K562 (cell line): Measurements from ENCODE around the gene BAG5. TPM values are rescaled to one million over a fixed set of nuclear protein-coding genes. Genes with fewer than 3 reads are reported as not detected.

Experiments
- ATAC-seq: fragments of 200-7000 bp; cut with Tn5 transposase; 3 replicates; pipeline ENCODE4 v1.9.1; 2020; ENCODE audit warnings: moderate library complexity
- BruUV-seq: library from RNA; stranded (reverse); fragments of 400-500 nt; replicated peaks from 2 replicates; lab custom pipeline; 2021; lab: Mats Ljungman, UMichigan
- CTCF ChIA-PET: fragments of 300-600 bp; formaldehyde crosslinking; extraction: SDS; loops from one replicate; lab custom pipeline; 2021; ENCODE audit warnings: low intra/inter-chr PET ratio; lab: Yijun Ruan, JAX
- POLR2A ChIA-PET: fragments of 300-600, 350-650 bp; sonication (Branson Sonifier 250); formaldehyde crosslinking; extraction: SDS; loops from one replicate; lab custom pipeline; 2021; ENCODE audit warnings: antibody characterized with exemption, inconsistent platforms; lab: Yijun Ruan, JAX
- DNase-seq, 4 experiments: peaks; one replicate each; pipeline versions ENCODE4 v3.0.0 to v3.0.0-alpha.2; 2011 to 2018; ENCODE audit warnings: low spot score in 3 of 4, mixed read lengths in 3 of 4; ENCODE audit errors: extremely low read depth in 1 of 4
- FAIRE-seq: peaks from 2 replicates; lab custom pipeline; 2011; peaks lifted over from hg19 to GRCh38; lab: Jason Lieb, UNC
- H2AFZ ChIP-seq: 2 replicates; pipeline ENCODE4 v1.6.0; 2011; ENCODE audit warnings: low read depth, low read length, control low read depth, inconsistent platforms
- H3K27ac ChIP-seq: fragments of 200-600 bp; 3 replicates; pipeline ENCODE4 v1.8.0; 2011; ENCODE audit warnings: low read depth, mild to moderate bottlenecking, control low read depth, inconsistent platforms, low read length, moderate library complexity, mixed read lengths; ENCODE audit errors: extremely low read depth
- H3K27me3 ChIP-seq, 2 experiments: fragments of 300-600 bp in 1 of 2; 2 replicates in 1 of 2; 3 replicates in 1 of 2; pipeline versions ENCODE4 v1.6.0 to v1.8.0; 2011; ENCODE audit warnings: inconsistent platforms in 2 of 2, low read length in 2 of 2, mild to moderate bottlenecking in 1 of 2, mixed read lengths in 1 of 2, moderate library complexity in 1 of 2; ENCODE audit not compliant: control insufficient read depth in 2 of 2, insufficient read depth in 2 of 2
- H3K36me3 ChIP-seq: fragments of 300-600 bp; 3 replicates; pipeline ENCODE4 v1.8.0; 2011; ENCODE audit warnings: mild to moderate bottlenecking, low read length, inconsistent platforms; ENCODE audit not compliant: control insufficient read depth, insufficient read depth
- H3K4me1 ChIP-seq, 2 experiments: fragments of 200-600 bp in 1 of 2; replicated peaks in 1 of 2; 2 replicates in 1 of 2; 3 replicates in 1 of 2; pipeline versions ENCODE4 v1.5.1 to v1.8.0; 2011; ENCODE audit warnings: inconsistent platforms in 2 of 2, low read length in 2 of 2, mild to moderate bottlenecking in 1 of 2, mixed read lengths in 1 of 2, moderate library complexity in 1 of 2; ENCODE audit not compliant: control insufficient read depth in 2 of 2, insufficient read depth in 2 of 2
- H3K4me2 ChIP-seq: 2 replicates; pipeline ENCODE4 v1.6.1; 2011; ENCODE audit warnings: low read length, control low read depth, inconsistent platforms, mixed read lengths; ENCODE audit not compliant: insufficient read depth
- H3K4me3 ChIP-seq: fragments of 200-600 bp; sonication (generic), shearing (Covaris generic); 2 replicates; pipeline ENCODE4 v1.5.1; 2016; ENCODE audit warnings: control low read depth, inconsistent platforms
- H3K79me2 ChIP-seq: fragments of 200-600 bp; 3 replicates; pipeline ENCODE4 v1.8.0; 2011; ENCODE audit warnings: low read length, inconsistent platforms; ENCODE audit not compliant: control insufficient read depth, insufficient read depth
- H3K9ac ChIP-seq, 2 experiments: 2 replicates each; pipeline versions ENCODE4 v1.6.0 to v1.6.1; 2011; ENCODE audit warnings: low read depth in 2 of 2, low read length in 2 of 2, control low read depth in 1 of 2, inconsistent platforms in 1 of 2, mild to moderate bottlenecking in 1 of 2, mixed read lengths in 1 of 2; ENCODE audit not compliant: insufficient read depth in 1 of 2
- H3K9me1 ChIP-seq: one replicate; pipeline ENCODE4 v1.6.0; 2011; ENCODE audit warnings: inconsistent platforms, mild to moderate bottlenecking, low read length, moderate library complexity; ENCODE audit not compliant: control insufficient read depth, insufficient read depth
- H3K9me3 ChIP-seq: replicated peaks from 2 replicates; pipeline ENCODE4 v1.5.1; 2011; ENCODE audit warnings: low read depth, low read length, inconsistent platforms; ENCODE audit not compliant: control insufficient read depth, insufficient read depth
- H4K20me1 ChIP-seq: replicated peaks from 2 replicates; pipeline ENCODE4 v1.6.1; 2011; ENCODE audit warnings: low read length, inconsistent platforms, mixed read lengths; ENCODE audit not compliant: control insufficient read depth, insufficient read depth
- WGBS: fragments of 100-300 bp; shearing (Covaris generic); methylation state at CpG from one replicate; pipeline ENCODE4 v1.1.6; 2016; ENCODE audit warnings: low coverage, mixed read lengths; ENCODE audit not compliant: insufficient coverage; ENCODE audit errors: missing lambda C conversion rate; 5-methylcytosine and 5-hydroxymethylcytosine counted together
- in situ Hi-C: fragments of 300-500 bp; cut with MboI; formaldehyde crosslinking; loops from 4 replicates; pipeline ENCODE4 v1.15.0; 2018; ENCODE audit warnings: inconsistent platforms, mixed read lengths
- intact Hi-C: fragments of 100-400 bp; cut with micrococcal nuclease; formaldehyde crosslinking; loops from 2 replicates; pipeline ENCODE4 v1.14.2; 2022
- polyA plus RNA-seq, 8 experiments: library from polyadenylated mRNA; depleted of rRNA in 4 of 8; stranded (reverse) in 5 of 8; unstranded in 3 of 8; fragments of >200 nt; fragmentation: Nextera tagmentation in 2 of 8; fragmentation: Illumina TruSeq in 1 of 8; extraction: Ambion mirVana in 2 of 8; extraction: Trizol in 1 of 8; gene quantifications; 2 replicates each; pipeline versions ENCODE4 v1.2.1 to v1.2.3, GENCODE V29; 2011 to 2014; ENCODE audit warnings: inconsistent platforms in 1 of 8, missing spikeins in 1 of 8
- total RNA-seq, 7 experiments: library from RNA; depleted of rRNA in 6 of 7; stranded (reverse); fragments of >200 nt in 6 of 7; fragmentation: Illumina TruSeq in 2 of 7; extraction: Trizol in 2 of 7; gene quantifications; 2 replicates each; pipeline versions ENCODE4 v1.2.1 to v1.2.3, GENCODE V29; 2011 to 2021; ENCODE audit warnings: low replicate concordance in 1 of 7
- TF ChIP-seq, protein P1 (sequence below): sonication (generic); formaldehyde crosslinking; IDR thresholded peaks from 2 replicates; pipeline ENCODE4 v1.8.0; 2022; ENCODE audit warnings: missing genetic modification reagents, mild to moderate bottlenecking, moderate library complexity, borderline replicate concordance
- TF ChIP-seq, protein P2 (sequence below): fragments of 250-450 bp; sonication (Bioruptor Pico); IDR thresholded peaks from 2 replicates; pipeline ENCODE4 v1.4.0; 2020; ENCODE audit warnings: mild to moderate bottlenecking

BAG5 gene
- total and polyA plus RNA-seq, 9 of the 15 experiments (the other 6 are each of a cell fraction or from before 2014, with no cell fraction given) = 7.9 to 21.4 (median 13.2) TPM

DNA sequence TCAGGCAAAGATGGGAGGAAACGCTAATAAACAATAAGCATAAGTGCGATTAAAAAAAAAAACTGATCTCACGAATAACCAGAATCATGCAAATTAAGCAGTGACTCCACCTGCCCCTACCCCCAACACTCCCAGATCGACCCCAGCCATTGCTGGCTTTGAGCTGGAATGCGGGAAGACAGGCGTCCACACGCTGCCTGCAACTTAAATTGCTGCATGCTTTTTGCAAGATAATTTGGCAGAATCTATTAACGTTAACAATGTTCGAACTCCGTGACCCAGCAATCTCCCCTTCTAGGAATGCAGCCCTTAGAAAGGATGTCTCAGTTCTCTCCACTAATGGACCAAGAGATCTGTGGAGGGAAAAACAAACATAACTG lies 38.9 kb downstream of the BAG5 start:
- WGBS = 80% methylated on average over 8 of the region's 10 CpGs
- POLR2A ChIA-PET = no interaction called here
- Histone ChIP-seq H2AFZ (no peak overlapping the region), H3K9me3 (no peaks in the 10 kb centered on the region), H3K4me1 (peaks cover 38 to 90% of the 10 kb centered on the region in 2 experiments), H3K4me3 (no peak overlapping the region), H3K27me3 (no peaks in the 10 kb centered on the region), H3K36me3 (peaks cover 23% of the 10 kb centered on the region; the same call in 1 of the 3 replicates), H3K27ac (no peak overlapping the region), H3K79me2 (peaks cover 28% of the 10 kb centered on the region), H3K4me2 (no peak overlapping the region), H3K9me1 (no peaks in the 10 kb centered on the region), H4K20me1 (peaks cover 13% of the 10 kb centered on the region; the same call in 1 of the 2 replicates), H3K9ac (no peak overlapping the region)
- TSS peak; percentile 35 for BruUV-seq
- TF ChIP-seq, protein P1, sequence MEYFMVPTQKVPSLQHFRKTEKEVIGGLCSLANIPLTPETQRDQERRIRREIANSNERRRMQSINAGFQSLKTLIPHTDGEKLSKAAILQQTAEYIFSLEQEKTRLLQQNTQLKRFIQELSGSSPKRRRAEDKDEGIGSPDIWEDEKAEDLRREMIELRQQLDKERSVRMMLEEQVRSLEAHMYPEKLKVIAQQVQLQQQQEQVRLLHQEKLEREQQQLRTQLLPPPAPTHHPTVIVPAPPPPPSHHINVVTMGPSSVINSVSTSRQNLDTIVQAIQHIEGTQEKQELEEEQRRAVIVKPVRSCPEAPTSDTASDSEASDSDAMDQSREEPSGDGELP (CRISPR knock-in tag) = 0 out of 2 replicates have a peak, but pooled peaks have one; percentile 14
- TF ChIP-seq, protein P2, sequence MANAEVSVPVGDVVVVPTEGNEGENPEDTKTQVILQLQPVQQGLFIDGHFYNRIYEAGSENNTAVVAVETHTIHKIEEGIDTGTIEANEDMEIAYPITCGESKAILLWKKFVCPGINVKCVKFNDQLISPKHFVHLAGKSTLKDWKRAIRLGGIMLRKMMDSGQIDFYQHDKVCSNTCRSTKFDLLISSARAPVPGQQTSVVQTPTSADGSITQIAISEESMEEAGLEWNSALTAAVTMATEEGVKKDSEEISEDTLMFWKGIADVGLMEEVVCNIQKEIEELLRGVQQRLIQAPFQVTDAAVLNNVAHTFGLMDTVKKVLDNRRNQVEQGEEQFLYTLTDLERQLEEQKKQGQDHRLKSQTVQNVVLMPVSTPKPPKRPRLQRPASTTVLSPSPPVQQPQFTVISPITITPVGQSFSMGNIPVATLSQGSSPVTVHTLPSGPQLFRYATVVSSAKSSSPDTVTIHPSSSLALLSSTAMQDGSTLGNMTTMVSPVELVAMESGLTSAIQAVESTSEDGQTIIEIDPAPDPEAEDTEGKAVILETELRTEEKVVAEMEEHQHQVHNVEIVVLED (CRISPR knock-in tag) = no peak
- FAIRE-seq (no peak), DNase-seq (no peak), ATAC-seq (no peak)
- CTCF ChIA-PET = no interaction called here
- intact Hi-C loops (loop anchor here (10.0 kb wide), 1 partner anchor 129 kb away; no protein-coding TSS in a partner anchor), in situ Hi-C loops (no loop called here)
